NCI-H774 (cell line): ENCODE data around the gene ADAMTSL4.
"Not testable (repeated sequence)": the region's sequence is repeated elsewhere in the genome, so short reads cannot be mapped to it uniquely, and the experiment has no call there.

ENCODE experiments used
- DNase-seq: peaks from one replicate; lab custom pipeline; 2025; lab: John Stamatoyannopoulos, UW

Gene ADAMTSL4

DNA sequence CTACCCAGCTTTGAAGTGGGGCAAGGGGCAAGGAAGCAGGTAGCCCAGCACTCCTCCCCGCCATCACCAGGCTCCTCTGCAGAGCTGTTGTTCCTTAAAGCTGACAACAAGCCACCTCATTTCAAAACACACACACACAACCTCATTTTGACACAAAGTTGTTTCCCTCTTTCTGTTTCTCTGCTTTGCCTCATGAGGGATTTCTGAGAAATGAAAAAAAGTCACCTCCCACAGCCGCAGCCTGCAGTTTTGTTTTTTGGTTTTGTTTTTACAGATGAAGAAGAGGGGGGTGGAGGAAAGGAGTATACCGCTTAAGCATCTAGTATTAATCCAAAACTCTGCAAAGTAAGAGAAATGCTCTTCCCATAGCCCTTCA lies 18.1 kb downstream of the ADAMTSL4 start:
- no peak for DNase-seq

DNA sequence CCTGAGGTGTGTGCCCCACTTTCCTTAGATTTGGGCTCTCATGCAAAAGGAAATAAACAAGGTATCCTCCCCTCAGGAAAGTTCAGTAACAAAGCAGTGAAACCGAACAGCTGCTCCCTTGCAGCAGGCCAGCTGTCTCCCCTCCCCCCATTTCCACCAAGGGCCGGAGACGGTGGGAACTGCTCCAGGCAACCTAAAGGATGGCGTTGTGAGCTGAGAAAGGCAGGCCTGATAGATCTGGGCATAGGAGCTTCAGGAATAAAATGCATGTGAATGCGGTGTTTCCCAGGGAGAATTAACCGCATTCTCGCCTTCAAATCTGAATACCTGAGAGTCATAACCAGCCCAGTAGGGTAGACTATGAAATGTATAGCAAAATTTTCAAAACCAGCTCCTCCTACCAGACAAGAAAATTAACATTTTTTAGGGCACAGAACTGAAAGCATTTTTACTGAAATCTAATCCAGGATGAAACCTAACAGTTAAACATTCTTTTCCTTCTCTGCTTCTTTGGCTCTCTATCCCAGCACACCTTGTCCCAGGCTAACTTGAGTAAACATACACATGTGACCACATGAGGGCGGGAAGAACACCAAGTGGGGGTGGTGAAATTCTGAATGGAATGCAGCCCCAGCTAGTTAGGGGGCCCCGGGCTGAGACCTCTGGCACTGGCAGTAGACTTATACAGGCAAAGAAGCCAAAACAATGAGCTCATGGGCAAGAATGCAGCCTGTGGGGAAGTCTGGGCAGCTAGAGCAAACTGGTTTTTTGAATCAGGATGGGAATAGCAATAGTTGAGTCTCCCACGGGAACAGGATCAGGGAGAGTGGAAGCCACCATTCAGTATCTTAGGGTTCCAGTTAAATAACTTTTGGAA lies 18.7 kb downstream of the ADAMTSL4 start:
- DNase-seq = peak; percentile 37

DNA sequence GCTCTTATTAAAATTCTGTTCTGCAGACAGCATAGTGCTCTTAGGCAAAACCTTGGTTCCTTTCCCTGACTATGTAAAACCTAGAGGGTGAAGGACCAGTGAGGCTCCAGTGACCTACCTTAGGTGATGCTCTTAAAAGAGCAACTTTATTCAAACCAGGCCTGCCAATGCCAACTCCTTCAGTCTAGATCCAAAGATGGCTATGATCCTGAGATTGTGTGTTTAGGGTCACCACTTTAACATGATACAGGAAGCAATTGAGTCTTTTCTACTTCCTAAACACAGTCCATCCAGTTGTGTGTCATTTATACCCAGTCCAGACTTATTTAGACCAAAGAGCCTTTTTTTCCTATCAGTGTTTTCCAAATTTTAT lies 19.4 kb downstream of the ADAMTSL4 start:
- no peak for DNase-seq

DNA sequence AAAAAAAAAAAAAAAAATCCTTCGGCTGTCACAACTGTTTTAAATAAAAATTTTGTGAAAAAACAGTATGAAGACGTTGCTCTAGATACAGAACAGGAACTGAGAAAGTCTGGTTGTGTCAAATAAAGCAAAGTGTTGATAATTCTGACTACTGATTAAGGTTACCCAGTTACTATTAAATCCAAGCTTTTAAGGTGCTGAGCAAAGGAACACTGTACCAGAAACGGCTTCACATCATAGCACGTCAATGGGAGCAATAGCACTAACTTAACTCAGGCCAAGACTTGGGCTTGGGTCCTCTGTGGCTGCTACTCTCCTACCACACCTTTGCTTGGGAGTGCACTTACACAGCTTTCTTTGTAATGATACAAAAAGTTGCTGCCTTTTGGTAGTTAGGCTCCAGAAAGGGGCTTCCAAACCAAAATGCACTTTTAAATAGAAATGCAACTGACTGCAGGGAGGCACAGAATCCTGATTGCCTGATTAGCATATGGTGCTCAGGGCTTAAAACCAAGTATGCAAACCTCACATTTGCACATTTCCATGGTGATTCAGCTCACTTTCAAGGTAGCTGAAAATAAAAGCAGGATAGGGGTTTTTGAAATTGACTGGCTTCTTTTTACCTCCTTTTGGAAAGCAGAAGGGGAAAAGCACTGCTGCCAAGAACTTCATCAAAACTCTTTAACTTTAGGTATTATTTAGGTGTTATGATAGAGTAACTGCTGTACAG lies 23.9 kb downstream of the ADAMTSL4 start:
- no peak for DNase-seq

DNA sequence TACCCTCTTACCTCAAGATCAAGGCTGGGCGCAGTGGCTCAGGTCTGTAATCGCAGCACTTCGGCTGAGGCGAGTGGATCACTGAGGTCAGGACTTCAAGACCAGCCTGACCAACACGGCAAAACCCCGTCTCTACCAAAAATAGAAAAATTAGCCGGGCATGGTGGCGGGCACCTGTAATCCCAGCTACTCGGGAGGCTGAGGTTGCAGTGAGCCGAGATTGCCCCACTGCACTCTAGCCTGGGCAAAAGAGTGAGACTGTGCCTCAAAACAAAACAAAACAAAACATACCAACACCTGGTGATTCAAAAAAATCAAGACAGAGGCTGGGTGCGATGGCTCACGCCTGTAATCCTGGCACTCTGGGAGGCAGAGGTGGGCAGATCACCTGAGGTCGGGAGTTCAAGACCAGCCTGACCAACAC lies 24.5 kb downstream of the ADAMTSL4 start:
- DNase-seq = not testable (repeated sequence)

DNA sequence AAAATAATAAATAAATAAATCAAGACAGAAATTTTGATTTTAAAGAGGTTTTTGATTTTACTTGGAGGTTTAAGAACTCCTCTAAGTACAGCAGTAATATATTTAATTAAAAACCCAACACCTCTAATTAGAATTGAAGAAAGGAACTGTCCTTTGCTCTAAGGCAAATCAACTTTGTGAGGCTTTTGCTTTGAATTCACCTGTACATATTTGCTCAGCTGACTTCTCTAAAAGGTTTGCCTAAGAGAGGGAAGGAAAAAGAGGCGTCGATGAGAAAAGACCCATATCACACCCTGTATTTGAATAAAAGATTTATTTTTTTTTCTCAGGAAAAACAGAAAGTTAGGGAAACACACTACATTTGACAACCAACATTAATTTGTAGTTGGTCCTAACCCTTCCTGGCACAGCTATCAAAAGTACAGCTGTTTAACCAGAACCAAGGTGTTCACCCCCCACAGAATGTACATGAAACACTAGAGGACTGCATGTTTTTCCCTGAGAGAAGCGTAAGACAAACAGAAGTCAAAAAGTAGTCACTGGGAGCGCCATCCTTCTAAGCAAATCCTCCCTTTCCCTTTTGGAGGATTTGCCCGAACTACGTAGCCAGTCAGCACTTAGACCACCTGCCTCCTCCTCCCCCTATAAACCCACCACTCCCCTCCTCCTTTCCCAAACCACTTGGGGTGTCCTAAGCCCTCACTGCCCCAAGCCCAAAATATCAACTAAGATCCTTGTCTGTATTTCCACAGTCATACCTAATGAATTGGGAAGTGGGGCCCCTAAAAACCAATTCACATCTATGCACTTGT lies 25.3 kb downstream of the ADAMTSL4 start:
- peak; percentile 21 for DNase-seq

DNA sequence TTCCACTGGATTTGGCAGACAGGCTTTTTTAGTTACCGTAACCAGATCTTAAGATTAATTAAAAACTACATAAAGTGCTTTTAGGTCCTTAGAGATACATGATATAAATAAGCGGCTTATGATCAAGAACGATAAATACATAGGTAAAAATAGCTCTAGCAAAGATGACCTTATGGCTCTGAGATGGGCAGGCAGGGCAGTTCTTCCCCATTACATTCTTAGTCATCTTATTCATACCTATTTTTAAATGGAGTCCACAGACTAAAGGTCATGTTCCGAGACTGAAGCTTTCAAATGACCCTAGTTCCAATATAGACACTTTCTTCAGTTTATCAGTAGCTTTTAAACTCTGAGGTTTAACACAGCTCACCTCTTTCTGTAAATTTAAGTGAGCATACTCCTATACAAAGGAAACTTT lies 25.9 kb downstream of the ADAMTSL4 start:
- DNase-seq = no peak

DNA sequence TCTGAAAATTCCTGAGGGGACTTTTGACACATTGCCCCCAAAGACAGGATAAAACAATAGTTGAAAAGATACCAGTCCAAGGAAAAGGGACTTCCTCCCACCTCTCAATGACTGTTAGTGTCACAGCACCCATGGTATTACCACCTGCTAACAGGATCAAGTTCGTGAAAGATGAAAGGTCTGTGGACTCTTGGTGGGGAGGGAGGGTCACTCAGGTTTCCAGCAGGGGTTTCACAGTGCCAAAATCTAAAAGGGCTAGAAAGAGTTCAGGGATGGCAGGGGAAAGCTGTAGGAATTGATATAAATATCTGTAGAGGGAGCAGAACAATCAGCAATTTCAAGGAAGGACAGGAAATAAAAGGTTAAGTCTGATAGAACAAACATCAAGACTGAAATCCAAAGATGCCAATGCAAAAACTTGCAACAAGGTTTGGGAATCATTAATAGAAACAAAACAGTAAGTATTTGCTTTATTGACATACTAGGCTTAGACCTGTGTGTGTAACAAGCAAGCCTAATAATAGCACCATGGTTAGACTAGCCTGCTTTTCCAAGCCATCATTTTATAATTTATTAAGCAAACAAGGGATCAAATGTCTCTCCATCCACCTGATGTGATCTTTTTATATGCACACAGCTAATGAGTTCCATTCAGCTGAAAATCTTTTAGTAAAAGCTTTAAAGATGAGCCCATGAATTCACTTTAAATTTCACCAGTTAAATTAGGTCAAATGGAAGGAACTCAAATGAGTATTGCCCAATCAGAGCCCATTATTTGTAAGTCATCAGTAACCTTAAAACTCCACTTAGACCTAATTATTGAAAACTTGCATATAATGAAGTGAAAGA lies 26.5 kb downstream of the ADAMTSL4 start:
- DNase-seq = peak; percentile 17

DNA sequence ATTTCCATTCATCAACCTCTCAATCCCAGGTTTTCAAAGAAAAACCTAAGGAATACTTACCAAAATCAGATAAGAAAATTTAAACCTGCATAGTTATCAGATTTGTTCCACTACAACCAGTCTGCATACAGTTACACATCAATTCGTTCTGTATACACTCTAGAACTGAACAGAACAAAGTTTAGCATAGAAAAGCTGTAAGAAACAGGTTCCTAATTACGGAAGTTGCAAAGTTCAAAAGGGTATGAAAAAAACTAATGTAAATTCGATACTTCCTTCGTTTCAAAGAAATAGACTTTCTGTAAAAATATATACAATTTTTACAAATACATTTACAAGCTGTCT lies 27.1 kb downstream of the ADAMTSL4 start:
- no peak for DNase-seq

DNA sequence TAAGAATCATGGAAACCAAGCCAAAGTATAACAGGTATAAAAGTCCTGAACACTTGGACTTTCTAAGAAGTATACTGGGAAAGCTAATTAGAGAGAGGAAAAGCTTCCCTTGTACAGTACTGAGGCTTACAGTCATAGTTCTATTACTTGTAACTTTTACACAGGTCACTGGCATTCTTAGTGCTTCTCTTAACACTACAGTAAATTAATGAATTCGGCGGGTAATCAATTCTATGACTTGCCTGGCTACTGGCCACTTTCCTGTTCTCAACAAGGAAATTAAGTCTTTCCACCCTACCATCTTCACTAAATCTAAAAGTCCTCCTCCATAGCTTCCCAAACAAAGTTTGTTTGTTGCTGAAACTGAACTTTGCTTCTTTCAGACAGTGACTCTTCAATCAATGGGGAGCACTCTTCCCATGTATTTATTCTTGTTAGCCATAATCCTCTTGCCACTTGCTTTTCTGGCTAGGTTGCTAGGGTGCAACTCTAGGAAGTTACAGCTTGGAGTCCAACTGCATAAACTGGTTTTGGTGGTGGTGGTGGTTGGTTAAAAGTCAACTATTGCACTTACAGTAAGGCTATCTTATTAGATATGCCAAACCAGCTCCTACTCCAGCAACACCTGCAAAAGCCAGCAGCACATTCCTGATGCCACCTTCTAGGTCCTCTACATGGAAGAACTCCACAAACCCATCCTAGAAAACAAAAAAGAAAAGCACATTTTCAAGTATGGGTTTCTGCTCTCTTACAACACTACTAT lies 27.8 kb downstream of the ADAMTSL4 start:
- no peak for DNase-seq

DNA sequence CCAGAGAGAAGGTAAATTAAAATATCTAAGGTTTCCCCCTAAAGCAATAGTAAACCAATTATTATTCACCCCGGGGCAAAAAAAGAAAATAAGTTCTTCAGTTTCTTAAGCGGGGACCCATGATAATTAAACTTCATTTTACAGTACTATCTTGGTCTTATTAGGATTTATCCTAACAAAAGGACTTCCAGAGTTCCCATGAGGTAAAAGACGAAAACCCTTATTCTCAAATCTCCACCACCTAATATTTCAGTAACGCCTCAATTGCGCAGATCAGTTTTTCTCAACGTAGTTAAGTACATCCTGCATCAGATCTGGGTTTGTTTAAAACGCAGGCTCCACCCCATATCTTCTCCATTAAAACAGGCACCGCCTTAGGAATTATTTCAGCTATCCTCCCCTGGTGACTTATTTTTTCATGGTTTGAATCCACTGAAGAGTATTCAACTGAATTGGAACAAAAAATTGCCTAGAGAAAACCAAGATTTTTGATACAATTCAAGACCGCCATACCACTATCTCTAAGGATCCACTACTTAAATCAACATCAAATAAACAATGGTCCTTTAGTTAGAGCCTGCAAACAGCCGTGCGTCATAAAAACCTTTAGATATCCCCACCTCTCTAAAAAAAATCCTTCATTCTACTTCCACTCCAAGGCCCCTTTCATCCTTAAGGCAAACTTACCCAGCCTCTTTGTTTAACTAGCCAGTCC lies 28.5 kb downstream of the ADAMTSL4 start:
- DNase-seq = no peak

DNA sequence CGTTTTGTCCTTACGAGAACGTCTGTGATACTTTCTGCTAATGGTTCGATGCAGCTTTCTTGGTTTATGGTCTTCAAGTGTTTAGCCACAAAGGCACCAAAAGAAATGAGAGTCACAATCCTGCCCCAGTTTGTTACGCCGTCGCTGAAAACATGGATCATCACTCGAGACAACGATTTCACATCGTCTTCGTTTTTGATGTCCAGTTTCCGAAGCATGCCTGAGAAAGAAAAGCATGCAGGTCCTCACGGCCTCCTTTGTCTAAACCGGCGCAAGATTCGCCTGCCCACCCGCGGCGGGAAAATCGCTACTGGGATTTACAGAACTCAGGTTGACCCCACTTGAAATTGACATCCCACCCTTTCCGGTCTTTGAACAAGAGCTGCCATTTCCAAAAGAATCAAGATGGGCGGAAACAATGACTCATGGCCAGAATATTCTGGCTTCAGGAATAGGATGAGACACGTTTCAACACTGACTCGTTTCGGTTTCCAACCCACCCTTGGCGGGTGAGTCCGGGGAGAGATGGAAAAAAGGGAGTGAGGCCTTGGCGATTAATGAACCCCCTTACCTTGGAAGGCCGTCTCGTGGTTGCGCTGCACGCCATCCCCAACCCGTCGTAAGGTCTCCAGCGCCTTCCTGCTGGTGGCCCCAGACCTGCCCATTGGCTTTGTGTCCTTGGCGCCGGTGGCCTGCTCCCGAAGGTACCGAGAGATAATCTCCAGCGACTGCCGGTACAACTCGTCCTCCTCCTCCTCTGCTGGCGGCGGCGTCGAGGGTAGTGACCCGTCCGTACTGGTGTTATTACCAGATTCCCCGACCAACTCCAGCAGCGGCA lies 29.3 kb downstream of the ADAMTSL4 start:
- DNase-seq = peak; percentile 43

DNA sequence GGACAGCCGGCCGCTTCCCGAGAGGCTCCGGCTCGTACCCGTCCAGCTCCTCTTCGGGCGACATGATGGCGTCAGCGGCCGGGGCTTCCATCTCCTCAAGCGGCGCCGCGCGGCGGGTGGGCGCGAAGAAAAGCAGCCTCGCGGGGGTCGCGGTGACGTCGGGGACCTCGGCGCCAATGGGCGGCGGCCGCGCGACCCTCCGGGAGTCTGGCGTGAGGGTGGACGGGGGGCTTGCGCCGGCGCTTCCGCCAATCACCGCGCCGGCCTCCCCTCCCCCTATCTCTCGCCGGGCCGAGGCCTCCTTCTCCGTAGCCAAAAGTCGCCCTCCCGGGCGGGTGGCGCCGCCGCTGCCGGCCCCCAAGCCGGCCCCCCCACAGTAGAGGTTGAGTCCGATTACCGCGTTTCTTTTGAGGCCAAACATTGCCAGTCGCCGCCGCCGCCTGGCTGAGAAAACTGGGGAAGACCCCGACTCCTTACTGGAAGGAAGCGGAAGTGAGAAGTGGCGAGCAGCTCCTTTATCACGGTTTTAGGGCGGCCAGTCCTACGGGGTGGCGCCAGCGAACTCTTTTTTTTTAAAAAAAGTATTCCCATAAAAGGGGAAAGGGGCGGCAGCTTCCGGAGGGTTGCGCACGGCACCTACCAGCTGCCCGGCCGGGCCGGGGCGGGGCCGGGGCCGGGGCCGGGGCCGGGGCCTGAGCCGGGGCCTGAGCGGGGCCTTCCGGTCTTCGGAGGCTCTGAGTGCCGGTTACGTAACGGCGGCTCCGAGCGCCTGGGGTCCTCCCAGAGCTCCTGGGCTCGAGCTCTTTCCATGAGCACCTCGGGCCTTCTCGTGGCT lies 30.1 kb downstream of the ADAMTSL4 start, which contains the start of gene MCL1:
MCL1 (minus strand) TSS at position 501 of the 835 bp plus-strand sequence; CDS start at position 421, 80 bp downstream.
- peak; percentile 97 for DNase-seq

DNA sequence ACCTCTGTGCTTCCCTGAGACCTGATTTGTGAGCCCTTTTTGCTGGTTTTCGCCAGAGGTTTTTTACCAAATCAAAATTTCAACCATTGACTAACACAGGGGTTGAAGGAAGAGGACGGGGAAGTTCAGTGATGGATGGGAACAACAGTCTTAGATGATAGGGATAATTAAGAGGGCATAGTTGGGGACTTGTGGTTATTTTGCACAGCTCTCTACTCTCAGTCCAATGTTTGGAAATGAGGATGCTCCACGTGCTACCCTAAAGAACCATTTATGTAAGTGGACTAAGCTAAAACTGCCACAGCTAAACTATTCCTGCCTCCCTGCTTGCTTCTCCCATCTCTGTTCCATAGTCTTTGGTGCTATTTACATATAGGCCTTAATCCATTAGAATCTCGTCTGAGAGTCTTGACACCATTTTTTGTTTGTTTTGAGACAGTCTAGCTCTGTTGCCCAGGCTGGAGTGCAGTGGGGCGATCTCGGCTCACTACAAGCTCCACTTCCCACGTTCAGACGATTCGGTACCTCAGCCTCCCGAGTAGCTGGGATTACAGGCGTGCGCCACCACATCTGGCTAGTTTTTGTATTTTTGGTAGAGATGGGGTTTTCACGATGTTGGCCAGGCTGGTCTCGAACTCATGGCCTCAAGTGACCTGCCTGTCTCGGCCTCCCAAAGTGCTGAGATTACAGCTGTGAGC lies 30.9 kb downstream of the ADAMTSL4 start:
- no peak for DNase-seq

DNA sequence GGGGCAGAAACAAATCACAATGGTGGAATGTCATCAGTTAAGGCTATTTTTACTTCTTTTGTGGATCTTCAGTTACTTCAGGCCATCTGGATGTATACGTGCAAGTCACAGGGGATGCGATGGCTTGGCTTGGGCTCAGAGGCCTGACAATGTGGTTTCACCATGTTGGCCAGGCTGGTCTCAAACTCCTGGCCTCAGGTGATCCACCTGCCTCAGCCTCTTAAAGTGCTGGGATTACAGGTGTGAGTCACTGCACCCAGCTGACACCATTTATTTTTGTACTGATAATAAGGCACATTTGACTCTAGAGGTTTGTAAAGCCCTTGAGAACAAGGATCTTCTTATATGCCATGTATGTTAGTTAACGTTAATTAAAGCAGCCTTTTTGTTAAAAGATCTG lies 31.8 kb downstream of the ADAMTSL4 start:
- not testable (repeated sequence) for DNase-seq

DNA sequence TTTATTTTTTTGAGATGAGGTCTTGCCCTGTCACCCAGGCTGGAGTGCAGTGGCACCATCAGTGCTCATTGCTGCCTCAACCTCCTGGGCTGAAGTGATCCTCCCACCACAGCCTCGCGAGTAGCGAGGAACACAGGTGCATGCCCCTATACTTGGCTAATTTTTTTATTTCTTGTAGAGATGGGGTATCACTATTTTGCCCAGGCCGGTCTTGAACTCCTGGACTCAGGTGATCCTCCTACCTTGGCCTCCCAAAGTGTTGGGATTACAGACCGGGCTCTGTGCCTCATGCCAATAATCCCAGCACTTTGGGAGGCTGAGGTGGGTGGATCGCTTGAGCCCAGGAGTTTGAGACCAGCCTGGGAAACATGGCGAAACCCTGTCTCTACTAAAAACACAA lies 32.2 kb downstream of the ADAMTSL4 start:
- not testable (repeated sequence) for DNase-seq

DNA sequence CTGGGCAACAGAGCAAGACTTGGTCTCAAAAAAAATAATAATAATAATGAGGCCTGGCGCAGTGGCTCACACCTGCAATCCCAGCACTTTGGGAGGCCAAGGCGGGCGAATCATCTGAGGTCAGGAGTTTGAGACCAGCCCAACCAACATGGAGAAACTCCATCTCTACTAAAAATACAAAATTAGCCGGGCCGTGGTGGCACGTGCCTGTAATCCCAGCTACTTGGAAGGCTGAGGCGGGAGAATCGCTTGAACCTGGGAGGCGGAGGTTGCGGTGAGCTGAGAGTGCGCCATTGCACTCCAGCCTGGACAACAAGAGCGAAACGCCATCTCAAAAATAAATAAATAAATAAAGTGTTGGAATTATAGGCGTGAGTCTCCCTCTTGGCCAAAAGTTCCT lies 32.8 kb downstream of the ADAMTSL4 start:
- DNase-seq = not testable (repeated sequence)

DNA sequence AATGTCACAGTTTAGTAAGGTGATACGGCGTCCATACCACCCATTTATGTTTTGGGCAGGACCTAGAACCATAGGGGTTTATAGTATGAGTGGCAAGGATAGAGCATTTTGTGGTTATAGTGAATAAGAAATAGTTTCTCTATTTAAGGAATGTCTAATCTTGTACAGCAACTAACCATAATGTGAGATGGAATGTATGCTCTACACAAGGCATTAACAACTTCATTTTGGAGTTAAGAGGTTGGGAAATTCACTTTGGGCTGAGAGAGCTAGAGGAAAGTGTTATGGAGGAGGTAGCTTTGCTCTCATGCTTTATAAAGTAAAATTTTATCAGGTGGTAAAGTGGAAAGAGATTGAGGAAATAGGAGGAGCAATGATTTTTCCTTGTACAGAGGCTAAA lies 33.2 kb downstream of the ADAMTSL4 start:
- no peak for DNase-seq
